Measurements from ENCODE around the gene TOR3A.

- TF ChIP-seq CTCF (conservative IDR thresholded peaks at IDR 0.05; ENCODE audit: low read depth, low read length) = no peak
- TF ChIP-seq EZH2 (IDR thresholded peaks at IDR 0.05; ENCODE audit: low read length, unreplicated experiment) = no peak
- TF ChIP-seq EZH2phosphoT487 (IDR thresholded peaks at IDR 0.05; ENCODE audit: borderline replicate concordance, low read length) = no peak
These were observed 28.4 kb upstream of the TOR3A start for GRCh38 chr1:179053486-179053885.

Data from PC-3 (cell line).